ENCODE data around the gene SPAG16.

Gene SPAG16

DNA sequence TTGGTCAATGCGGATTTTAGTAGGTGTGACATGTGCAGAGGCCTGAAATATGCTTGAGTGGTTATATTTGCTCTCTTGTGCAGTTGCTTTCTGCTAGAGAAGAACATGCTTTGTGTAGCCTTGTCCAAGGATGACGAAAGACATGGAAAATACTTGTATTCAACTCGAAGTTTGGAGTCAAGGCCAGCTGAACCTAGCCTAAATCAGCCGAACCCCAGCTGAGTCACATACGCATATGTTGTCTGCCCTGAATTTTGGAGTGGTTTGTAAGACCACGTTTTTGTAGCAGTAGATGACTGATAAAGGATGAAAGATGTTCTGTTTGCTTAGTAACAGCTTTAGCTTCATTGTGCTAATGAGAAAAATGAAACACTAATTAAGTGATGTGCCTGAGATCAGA is 22.5 kb upstream of the SPAG16 start:
- TF ChIP-seq FOXP2 (optimal IDR thresholded peaks at IDR 0.05; ENCODE audit: borderline replicate concordance, extremely low read depth, extremely low read length, insufficient read depth) (no peak), REST (IDR thresholded peaks at IDR 0.05; ENCODE audit: insufficient read depth in 1 of 2, low read depth in 2 of 2, low read length in 2 of 2) (no peak), TAF1 (IDR thresholded peaks at IDR 0.05; ENCODE audit: borderline replicate concordance, insufficient read depth, low read length) (no peak), SIN3A (IDR thresholded peaks at IDR 0.05; ENCODE audit: borderline replicate concordance, insufficient read depth, low read length) (no peak), POLR2AphosphoS5 (IDR thresholded peaks at IDR 0.05; ENCODE audit: low read depth, low read length) (no peak)

GRCh38 chr2:213265679-213266078 is 18.6 kb upstream of the SPAG16 start:
- TF ChIP-seq POLR2AphosphoS5 (IDR thresholded peaks at IDR 0.05; ENCODE audit: low read depth, low read length) (no peak), REST (IDR thresholded peaks at IDR 0.05; ENCODE audit: insufficient read depth in 1 of 2, low read depth in 2 of 2, low read length in 2 of 2) (no peak), FOXP2 (optimal IDR thresholded peaks at IDR 0.05; ENCODE audit: borderline replicate concordance, extremely low read depth, extremely low read length, insufficient read depth) (no peak), TAF1 (IDR thresholded peaks at IDR 0.05; ENCODE audit: borderline replicate concordance, insufficient read depth, low read length) (no peak), SIN3A (IDR thresholded peaks at IDR 0.05; ENCODE audit: borderline replicate concordance, insufficient read depth, low read length) (no peak)

DNA sequence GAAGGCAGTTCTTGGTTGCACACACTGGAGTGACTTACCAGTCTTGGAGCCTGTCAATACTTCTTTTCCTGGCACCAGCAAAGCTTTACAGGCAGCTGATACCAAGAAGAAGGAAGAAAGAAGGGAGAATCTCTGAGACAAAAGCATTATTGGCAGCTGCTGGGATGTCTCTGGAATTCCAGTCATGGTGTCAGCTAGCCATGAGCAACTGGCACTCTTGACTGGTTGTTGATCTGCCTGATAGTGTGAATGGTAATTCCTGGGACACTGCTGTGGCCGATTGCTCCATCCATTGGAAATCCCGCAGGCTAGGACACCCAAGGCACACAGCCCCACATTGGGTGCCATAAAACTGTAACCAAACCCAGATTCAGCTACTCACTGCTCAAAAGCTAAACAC is 17.8 kb upstream of the SPAG16 start:
- TF ChIP-seq POLR2AphosphoS5 (IDR thresholded peaks at IDR 0.05; ENCODE audit: low read depth, low read length) = no peak
- TF ChIP-seq REST (IDR thresholded peaks at IDR 0.05; ENCODE audit: insufficient read depth in 1 of 2, low read depth in 2 of 2, low read length in 2 of 2) = no peak
- TF ChIP-seq FOXP2 (optimal IDR thresholded peaks at IDR 0.05; ENCODE audit: borderline replicate concordance, extremely low read depth, extremely low read length, insufficient read depth) = no peak
- TF ChIP-seq SIN3A (IDR thresholded peaks at IDR 0.05; ENCODE audit: borderline replicate concordance, insufficient read depth, low read length) = no peak
- no peak for TF ChIP-seq TAF1 (IDR thresholded peaks at IDR 0.05; ENCODE audit: borderline replicate concordance, insufficient read depth, low read length)

DNA sequence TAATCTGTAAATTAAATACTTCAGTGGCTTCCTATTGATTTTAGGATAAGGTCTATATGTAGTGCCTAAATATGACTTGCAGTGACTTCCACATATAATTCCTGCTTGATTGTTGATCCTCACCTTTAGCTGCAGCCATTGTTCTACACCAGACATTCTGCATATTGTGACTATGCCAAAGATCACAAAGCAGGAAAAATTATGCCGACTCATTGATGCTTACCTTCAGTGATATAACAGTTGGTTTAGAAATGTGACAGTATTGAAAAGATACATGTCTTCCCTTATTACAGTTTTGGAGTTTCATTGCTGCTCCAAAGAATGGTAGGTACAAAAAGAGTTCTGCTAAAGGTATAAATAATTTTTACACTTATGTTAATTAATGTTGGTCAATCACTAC is 12.3 kb upstream of the SPAG16 start:
- no peak for TF ChIP-seq REST (IDR thresholded peaks at IDR 0.05; ENCODE audit: insufficient read depth in 1 of 2, low read depth in 2 of 2, low read length in 2 of 2)

GRCh38 chr2:213274143-213274542 is 10.1 kb upstream of the SPAG16 start:
- TF ChIP-seq FOXP2 (optimal IDR thresholded peaks at IDR 0.05; ENCODE audit: borderline replicate concordance, extremely low read depth, extremely low read length, insufficient read depth) = no peak
- TF ChIP-seq POLR2AphosphoS5 (IDR thresholded peaks at IDR 0.05; ENCODE audit: low read depth, low read length) = no peak
- TF ChIP-seq TAF1 (IDR thresholded peaks at IDR 0.05; ENCODE audit: borderline replicate concordance, insufficient read depth, low read length) = no peak
- TF ChIP-seq REST (IDR thresholded peaks at IDR 0.05; ENCODE audit: insufficient read depth in 1 of 2, low read depth in 2 of 2, low read length in 2 of 2) = no peak
- TF ChIP-seq SIN3A (IDR thresholded peaks at IDR 0.05; ENCODE audit: borderline replicate concordance, insufficient read depth, low read length) = no peak
